Neural progenitor cell (in vitro differentiated cells): ENCODE data around the gene METRNL. TPM values are rescaled to one million over a fixed set of nuclear protein-coding genes. Genes with fewer than 3 reads are reported as not detected.

Experiments used
- DNase-seq: peaks from one replicate; pipeline ENCODE4 v3.0.0-alpha.2; 2016; ENCODE audit warnings: low spot score
- H2AFZ ChIP-seq: fragments of 200-600 bp; sonication (generic); replicated peaks from 2 replicates; pipeline ENCODE4 v1.6.1; 2016; ENCODE audit warnings: antibody characterized with exemption
- H3F3A ChIP-seq: fragments of 200-600 bp; sonication (generic); 2 replicates; pipeline ENCODE4 v1.6.1; 2016; ENCODE audit warnings: antibody characterized with exemption, low read depth
- H3K27ac ChIP-seq: fragments of 200-600 bp; sonication (generic); 2 replicates; pipeline ENCODE4 v1.5.1; 2016; ENCODE audit warnings: mild to moderate bottlenecking
- H3K27me3 ChIP-seq: fragments of 200-600 bp; sonication (generic); 2 replicates; pipeline ENCODE4 v1.6.1; 2016; ENCODE audit warnings: mild to moderate bottlenecking, moderate library complexity
- H3K36me3 ChIP-seq: fragments of 200-600 bp; sonication (generic); 2 replicates; pipeline ENCODE4 v1.5.1; 2016
- H3K4me1 ChIP-seq: fragments of 200-600 bp; sonication (generic); 2 replicates; pipeline ENCODE4 v1.6.1; 2016; ENCODE audit warnings: mixed run types
- H3K4me2 ChIP-seq: fragments of 200-600 bp; sonication (generic); 2 replicates; pipeline ENCODE4 v1.6.1; 2016
- H3K4me3 ChIP-seq: fragments of 200-600 bp; sonication (generic); 2 replicates; pipeline ENCODE4 v1.5.1; 2016
- H3K79me2 ChIP-seq: fragments of 200-600 bp; sonication (generic); 2 replicates; pipeline ENCODE4 v1.6.1; 2016; ENCODE audit warnings: low read depth
- H3K9ac ChIP-seq: fragments of 200-600 bp; sonication (generic); 2 replicates; pipeline ENCODE4 v1.6.1; 2016
- H3K9me3 ChIP-seq: fragments of 200-600 bp; sonication (generic); 2 replicates; pipeline ENCODE4 v1.5.1; 2016; ENCODE audit warnings: low read depth
- H4K20me1 ChIP-seq: fragments of 200-600 bp; sonication (generic); 2 replicates; pipeline ENCODE4 v1.6.1; 2016; ENCODE audit warnings: low read depth
- H3K27ac Mint-ChIP-seq: 3 replicates; pipeline ENCODE4 v1.8.0; 2021; ENCODE audit warnings: mixed read lengths
- H3K27me3 Mint-ChIP-seq: 2 replicates; pipeline ENCODE4 v1.8.0; 2022; ENCODE audit warnings: low read depth, mild to moderate bottlenecking, inconsistent platforms, moderate library complexity, mixed read lengths; ENCODE audit not compliant: insufficient read depth
- H3K36me3 Mint-ChIP-seq: 3 replicates; pipeline ENCODE4 v1.8.0; 2021; ENCODE audit warnings: mixed read lengths
- H3K4me1 Mint-ChIP-seq: 3 replicates; pipeline ENCODE4 v1.8.0; 2021; ENCODE audit warnings: mixed read lengths
- H3K4me3 Mint-ChIP-seq: 3 replicates; pipeline ENCODE4 v1.8.0; 2021; ENCODE audit warnings: mild to moderate bottlenecking, moderate library complexity, mixed read lengths
- H3K9me3 Mint-ChIP-seq: 3 replicates; pipeline ENCODE4 v1.8.0; 2020; ENCODE audit warnings: mixed read lengths
- EZH2 ChIP-seq: fragments of 200-600 bp; sonication (generic); IDR thresholded peaks from 2 replicates; pipeline ENCODE4 v1.6.1; 2017; ENCODE audit warnings: antibody characterized with exemption, mild to moderate bottlenecking, moderate library complexity
- EZH2phosphoT487 ChIP-seq: fragments of 200-600 bp; sonication (generic); IDR thresholded peaks from 2 replicates; pipeline ENCODE4 v1.6.1; 2017; ENCODE audit warnings: antibody characterized with exemption
- total RNA-seq: library from RNA; depleted of rRNA; stranded (reverse); fragments of >200 nt; gene quantifications from 2 replicates; pipeline ENCODE4 v1.2.3, GENCODE V29; 2015; ENCODE audit warnings: low replicate concordance
- TF ChIP-seq, protein P1 (sequence below): fragments of 200-600 bp; sonication (generic); IDR thresholded peaks from 2 replicates; pipeline ENCODE4 v1.5.1; 2017; ENCODE audit warnings: antibody characterized with exemption, mild to moderate bottlenecking

METRNL gene
- total RNA-seq, 1 donor from 2014 or later = 3.6 TPM

DNA sequence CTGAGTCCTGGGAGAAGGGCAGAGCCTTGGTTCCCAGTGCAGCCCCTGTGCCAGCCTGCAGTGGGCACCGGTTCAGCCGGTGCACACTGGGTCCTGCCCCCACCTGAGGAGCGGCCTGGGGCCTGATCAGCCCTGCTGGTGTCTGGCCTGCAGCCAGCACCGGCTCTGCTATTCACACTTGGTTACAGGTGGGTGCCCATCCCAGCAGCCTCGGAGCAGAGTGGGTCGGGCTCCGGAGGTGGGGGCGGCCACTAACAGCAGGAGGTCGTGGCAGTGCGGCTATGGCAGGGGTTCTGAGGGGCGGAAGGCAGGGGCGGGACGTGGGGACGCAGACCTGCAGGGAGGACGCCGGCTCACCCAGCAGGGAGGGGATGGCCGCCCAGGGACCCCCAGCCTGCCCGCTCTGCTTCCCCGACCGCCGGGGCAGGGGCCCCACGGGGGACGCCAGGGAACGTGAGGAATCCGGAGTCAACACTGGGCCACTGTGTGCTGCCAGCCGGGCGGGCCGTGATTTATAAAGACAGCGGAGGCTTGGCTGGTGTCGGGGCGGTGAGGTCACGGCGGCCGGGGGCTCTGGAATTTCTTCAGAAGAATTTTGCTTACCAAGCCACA lies 20.3 kb downstream of the METRNL start:
- no peak overlapping the region for H3K4me3 Mint-ChIP-seq
- Histone ChIP-seq H3K4me3 (no peak overlapping the region), H3K79me2 (no peaks in the 10 kb centered on the region), H4K20me1 (no peaks in the 10 kb centered on the region), H3K9me3 (no peaks in the 10 kb centered on the region), H3K4me2 (no peak overlapping the region), H3F3A (no peaks in the 10 kb centered on the region), H2AFZ (no peak overlapping the region), H3K27ac (no peak overlapping the region), H3K36me3 (no peaks in the 10 kb centered on the region), H3K9ac (no peak overlapping the region), H3K4me1 (peaks cover 13% of the 10 kb centered on the region), H3K27me3 (no peaks in the 10 kb centered on the region)
- peaks cover 2% of the 10 kb centered on the region for H3K27me3 Mint-ChIP-seq
- peaks cover 5% of the 10 kb centered on the region for H3K36me3 Mint-ChIP-seq
- no peak for TF ChIP-seq EZH2
- TF ChIP-seq EZH2phosphoT487 = no peak
- TF ChIP-seq, protein P1, sequence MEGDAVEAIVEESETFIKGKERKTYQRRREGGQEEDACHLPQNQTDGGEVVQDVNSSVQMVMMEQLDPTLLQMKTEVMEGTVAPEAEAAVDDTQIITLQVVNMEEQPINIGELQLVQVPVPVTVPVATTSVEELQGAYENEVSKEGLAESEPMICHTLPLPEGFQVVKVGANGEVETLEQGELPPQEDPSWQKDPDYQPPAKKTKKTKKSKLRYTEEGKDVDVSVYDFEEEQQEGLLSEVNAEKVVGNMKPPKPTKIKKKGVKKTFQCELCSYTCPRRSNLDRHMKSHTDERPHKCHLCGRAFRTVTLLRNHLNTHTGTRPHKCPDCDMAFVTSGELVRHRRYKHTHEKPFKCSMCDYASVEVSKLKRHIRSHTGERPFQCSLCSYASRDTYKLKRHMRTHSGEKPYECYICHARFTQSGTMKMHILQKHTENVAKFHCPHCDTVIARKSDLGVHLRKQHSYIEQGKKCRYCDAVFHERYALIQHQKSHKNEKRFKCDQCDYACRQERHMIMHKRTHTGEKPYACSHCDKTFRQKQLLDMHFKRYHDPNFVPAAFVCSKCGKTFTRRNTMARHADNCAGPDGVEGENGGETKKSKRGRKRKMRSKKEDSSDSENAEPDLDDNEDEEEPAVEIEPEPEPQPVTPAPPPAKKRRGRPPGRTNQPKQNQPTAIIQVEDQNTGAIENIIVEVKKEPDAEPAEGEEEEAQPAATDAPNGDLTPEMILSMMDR = no peak
- H3K9me3 Mint-ChIP-seq = peaks cover 3% of the 10 kb centered on the region
- H3K27ac Mint-ChIP-seq = peak overlapping the region; percentile 74
- DNase-seq = peak; percentile 32
- H3K4me1 Mint-ChIP-seq = peaks cover 10% of the 10 kb centered on the region

DNA sequence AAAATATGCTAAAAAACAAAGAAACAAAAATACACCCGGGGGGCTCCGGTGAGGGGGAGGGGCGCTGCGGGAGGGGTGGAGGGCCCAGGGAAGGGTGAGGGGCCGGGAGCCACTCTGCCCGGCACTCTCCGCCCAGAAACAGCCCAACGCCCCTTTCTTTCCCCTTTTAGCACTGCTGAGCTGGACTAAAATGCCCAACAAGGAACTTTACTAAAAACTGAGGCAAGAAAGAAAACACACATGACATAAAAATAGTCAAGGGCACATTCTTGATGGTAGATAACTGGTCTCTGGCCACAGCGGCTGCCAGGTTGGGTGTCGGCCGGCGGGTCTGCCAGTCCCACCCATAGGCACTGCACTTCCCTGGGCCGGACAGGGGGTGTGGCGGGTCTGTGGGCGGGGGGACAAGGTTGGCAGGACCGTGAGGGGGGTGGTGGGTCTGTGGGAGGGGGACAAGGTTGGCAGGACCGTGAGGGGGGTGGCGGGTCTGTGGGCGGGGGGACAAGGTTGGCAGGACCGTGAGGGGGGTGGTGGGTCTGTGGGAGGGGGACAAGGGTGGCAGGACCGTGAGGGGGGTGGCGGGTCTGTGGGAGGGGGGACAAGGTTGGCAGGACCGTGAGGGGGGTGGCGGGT lies 20.9 kb downstream of the METRNL start:
- Mint-ChIP-seq H3K27ac (peak overlapping the region; percentile 74), H3K9me3 (peaks cover 3% of the 10 kb centered on the region), H3K36me3 (peaks cover 4% of the 10 kb centered on the region), H3K4me3 (no peak overlapping the region), H3K27me3 (peaks cover 2% of the 10 kb centered on the region), H3K4me1 (peaks cover 10% of the 10 kb centered on the region)
- Histone ChIP-seq H3K27ac (no peak overlapping the region), H3F3A (no peaks in the 10 kb centered on the region), H2AFZ (no peak overlapping the region), H3K79me2 (no peaks in the 10 kb centered on the region), H3K4me3 (no peak overlapping the region), H3K36me3 (no peaks in the 10 kb centered on the region), H3K27me3 (no peaks in the 10 kb centered on the region), H3K9me3 (no peaks in the 10 kb centered on the region), H3K9ac (no peak overlapping the region), H3K4me2 (no peak overlapping the region), H4K20me1 (no peaks in the 10 kb centered on the region), H3K4me1 (peaks cover 13% of the 10 kb centered on the region)
- no peak for DNase-seq
- TF ChIP-seq EZH2phosphoT487 = no peak
- TF ChIP-seq EZH2 = no peak
- TF ChIP-seq, protein P1 = no peak

DNA sequence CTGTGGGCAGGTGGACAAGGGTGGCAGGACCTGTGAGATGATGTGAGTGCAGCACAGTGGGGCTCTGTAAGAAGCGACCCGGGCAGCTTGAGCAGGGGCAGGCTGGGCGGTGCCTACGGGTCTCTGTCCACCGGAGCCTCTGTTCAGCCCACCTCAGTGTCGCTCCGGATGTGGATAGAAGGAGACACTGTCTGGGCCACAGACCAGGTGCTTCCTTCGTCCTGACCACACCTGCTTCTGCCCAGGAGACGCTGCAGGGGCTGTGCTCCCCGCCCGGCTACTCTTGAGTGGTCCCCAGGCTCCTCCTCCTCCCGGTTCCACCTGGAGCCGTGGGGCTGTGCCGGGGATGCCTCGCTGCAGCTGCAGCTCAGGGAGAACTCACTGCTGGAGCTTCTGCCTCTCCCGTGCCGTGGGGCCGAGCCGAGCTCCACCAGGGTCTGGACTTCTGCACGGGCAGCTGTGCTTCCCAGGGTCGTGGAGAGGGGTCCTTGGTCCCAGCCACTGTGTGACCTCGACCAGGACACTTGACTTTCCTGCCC lies 21.5 kb downstream of the METRNL start:
- Histone ChIP-seq H3F3A (no peaks in the 10 kb centered on the region), H3K9me3 (no peaks in the 10 kb centered on the region), H3K9ac (no peak overlapping the region), H3K27me3 (no peaks in the 10 kb centered on the region), H3K4me3 (no peak overlapping the region), H3K27ac (no peak overlapping the region), H4K20me1 (no peaks in the 10 kb centered on the region), H3K36me3 (no peaks in the 10 kb centered on the region), H3K79me2 (no peaks in the 10 kb centered on the region), H3K4me2 (no peak overlapping the region), H2AFZ (no peak overlapping the region), H3K4me1 (peaks cover 13% of the 10 kb centered on the region)
- peaks cover 3% of the 10 kb centered on the region for H3K9me3 Mint-ChIP-seq
- peaks cover under 1% of the 10 kb centered on the region for H3K36me3 Mint-ChIP-seq
- no peak for TF ChIP-seq EZH2phosphoT487
- peaks cover 2% of the 10 kb centered on the region for H3K27me3 Mint-ChIP-seq
- no peak for DNase-seq
- H3K4me3 Mint-ChIP-seq = no peak overlapping the region
- H3K27ac Mint-ChIP-seq = no peak overlapping the region
- H3K4me1 Mint-ChIP-seq = peaks cover 13% of the 10 kb centered on the region
